ENCODE measurements around the gene CCL19. TPM values are rescaled to one million over a fixed set of nuclear protein-coding genes. Genes with fewer than 3 reads are reported as not detected.

Gene CCL19
- total and polyA plus RNA-seq, 5 experiments from 2014 or later: not detected

DNA sequence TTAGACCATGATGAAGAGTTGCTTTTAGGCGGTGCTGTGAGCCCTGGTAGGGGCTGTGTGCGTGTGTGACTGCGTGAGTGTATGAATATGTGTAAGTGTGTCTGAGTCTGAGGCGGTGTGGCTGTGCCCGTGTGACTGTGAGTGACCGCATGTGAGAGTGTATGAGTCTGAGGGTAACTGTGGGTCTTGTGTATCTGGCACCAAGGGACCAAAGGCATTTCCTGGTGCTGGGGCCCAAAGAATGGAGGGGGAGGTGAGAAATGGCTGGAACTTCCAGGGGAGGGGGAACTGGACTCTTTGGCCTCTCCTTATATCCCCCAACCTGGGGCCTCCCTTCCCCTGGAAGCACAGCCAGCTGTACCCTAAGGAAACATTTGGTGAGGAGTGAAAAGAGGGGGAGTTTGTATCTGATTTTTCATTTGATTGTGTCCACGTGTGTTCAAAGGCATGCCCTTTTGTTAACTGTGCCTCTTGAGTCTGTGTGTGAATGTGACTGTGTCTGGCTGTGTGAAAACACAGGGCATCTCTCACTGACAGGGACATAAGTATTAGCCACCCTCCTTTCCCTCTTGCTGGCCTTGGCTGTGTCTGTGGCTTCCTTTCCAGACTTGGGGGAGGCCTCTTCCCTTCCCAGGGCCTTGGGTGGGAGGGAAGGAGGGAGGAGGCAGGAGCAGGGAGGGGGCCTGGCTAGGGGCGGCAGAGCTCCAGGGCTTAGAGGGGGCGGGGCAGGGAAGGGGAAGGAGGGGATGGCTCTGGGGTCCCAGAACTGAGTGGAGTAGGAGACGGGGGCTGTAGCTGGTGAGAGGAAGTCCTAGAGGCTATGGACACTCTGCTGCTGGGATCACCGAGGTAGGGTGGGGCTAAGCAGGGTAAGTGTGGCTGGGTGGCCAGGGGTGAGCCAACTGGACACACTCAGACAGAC is 37.7 kb downstream of the CCL19 start:
- H3K27ac Mint-ChIP-seq: peak overlapping the region; percentile 23 to 83 (median 54)
- H3K4me1 Mint-ChIP-seq: peaks cover 22 to 42% (median 33%) of the 10 kb centered on the region in 4 donors
- H3K4me3 Mint-ChIP-seq: no peak overlapping the region
- no peaks in the 10 kb centered on the region for H3K9me3 Mint-ChIP-seq
- DNase-seq (no peak), ATAC-seq (no peak)
- peaks cover 0 to 32% (median 6%) of the 10 kb centered on the region in 3 donors for H3K36me3 Mint-ChIP-seq
- POLR2A ChIA-PET: interaction anchor here (1.2 to 1.3 kb wide), 3 partner anchors 9 to 16 kb away, joined by 3 to 7 read pairs (median 4); partner anchors contain the start of genes CCL27 and SIGMAR1
- no peaks in the 10 kb centered on the region for H3K27me3 Mint-ChIP-seq

DNA sequence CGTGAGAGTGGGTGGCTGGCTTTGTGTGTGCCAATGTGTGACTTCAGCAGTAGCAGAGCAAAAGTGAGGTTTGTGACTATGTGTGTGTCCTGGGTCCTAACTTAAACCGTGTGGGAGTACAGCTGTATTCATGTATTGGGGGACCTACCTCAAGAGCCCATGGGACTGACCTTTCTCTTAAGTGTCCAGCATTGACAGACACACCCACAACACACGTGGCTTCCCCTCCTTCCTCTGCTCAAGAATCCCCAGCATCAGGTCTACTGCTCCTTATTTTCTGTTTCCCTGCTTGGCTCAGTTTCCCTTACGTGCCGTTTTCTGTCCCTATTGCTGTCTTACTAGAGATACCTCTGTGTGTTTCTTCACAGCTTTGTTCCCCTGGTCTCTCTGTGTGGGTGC is 38.5 kb downstream of the CCL19 start:
- POLR2A ChIA-PET: interaction anchor here (1.3 kb wide), 2 partner anchors 10 to 12 kb away, joined by 3 to 4 read pairs; partner anchors contain the start of gene CCL27
- Mint-ChIP-seq H3K27ac (peak overlapping the region; percentile 23 to 83 (median 67)), H3K36me3 (peaks cover 0 to 40% (median 6%) of the 10 kb centered on the region in 3 donors), H3K27me3 (no peaks in the 10 kb centered on the region), H3K9me3 (no peaks in the 10 kb centered on the region), H3K4me3 (peak overlapping the region in 1 of 10 donors; percentile 5), H3K4me1 (peaks cover 30 to 50% (median 41%) of the 10 kb centered on the region in 4 donors)
- no peak for ATAC-seq
- DNase-seq: no peak

DNA sequence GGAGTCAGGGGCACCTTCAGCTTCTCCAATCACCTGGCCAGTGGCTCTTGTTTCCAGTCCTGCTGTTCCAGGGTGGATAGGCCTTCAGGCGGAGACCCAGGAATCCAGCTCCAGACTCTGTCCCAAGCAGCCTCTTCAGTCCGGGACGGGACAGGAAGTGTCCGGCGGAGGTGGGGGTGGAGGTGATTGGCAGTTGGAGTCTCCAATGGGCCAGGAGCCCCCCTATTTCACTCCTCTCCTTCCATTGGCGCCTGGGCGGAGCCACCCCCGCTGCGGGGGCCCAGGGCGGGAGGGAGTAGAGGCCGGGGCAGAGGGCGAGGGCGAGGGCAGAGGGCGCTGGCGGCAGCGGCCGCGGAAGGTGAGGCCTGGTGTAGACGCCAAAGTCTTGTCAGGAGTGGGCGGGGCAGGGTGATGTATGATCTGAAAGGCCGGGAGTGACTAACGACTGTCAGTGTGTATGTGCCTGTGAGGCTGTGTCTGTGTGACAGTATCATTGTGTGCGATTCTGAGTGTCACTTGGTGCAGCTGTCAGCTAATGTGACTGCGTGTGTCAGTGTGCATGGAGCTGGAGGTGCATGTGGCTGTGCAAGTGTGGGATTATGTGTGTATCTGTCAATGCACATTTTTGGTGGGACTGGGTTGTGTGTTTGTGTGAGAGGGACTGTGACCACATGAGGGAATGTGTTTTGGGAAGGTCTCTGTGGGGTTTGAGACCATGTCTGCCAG is 39.0 kb downstream of the CCL19 start, which contains the start of gene IL11RA:
IL11RA (plus strand) TSS at position 310 of the 726 bp plus-strand sequence. CDS start 3,033 bp downstream, outside the sequence.
- DNase-seq: no peak
- POLR2A ChIA-PET: interaction anchor here (1.0 to 1.3 kb wide), 3 partner anchors 10 to 14 kb away, joined by 3 to 6 read pairs (median 4); partner anchors contain the start of genes CCL27 and SIGMAR1
- peak within 1 kb of the TSS; percentile 23 to 83 (median 70) for H3K27ac Mint-ChIP-seq
- H3K4me3 Mint-ChIP-seq: peak within 1 kb of the TSS in 3 of 10 donors; percentile 5 to 26 (median 11)
- peaks cover 0 to 40% (median 6%) of the 10 kb centered on the region in 3 donors for H3K36me3 Mint-ChIP-seq
- peak; percentile 32 to 50 for ATAC-seq
- no peaks in the 10 kb centered on the region for H3K9me3 Mint-ChIP-seq
- no peaks in the 10 kb centered on the region for H3K27me3 Mint-ChIP-seq
- peaks cover 35 to 56% (median 46%) of the 10 kb centered on the region in 4 donors for H3K4me1 Mint-ChIP-seq

DNA sequence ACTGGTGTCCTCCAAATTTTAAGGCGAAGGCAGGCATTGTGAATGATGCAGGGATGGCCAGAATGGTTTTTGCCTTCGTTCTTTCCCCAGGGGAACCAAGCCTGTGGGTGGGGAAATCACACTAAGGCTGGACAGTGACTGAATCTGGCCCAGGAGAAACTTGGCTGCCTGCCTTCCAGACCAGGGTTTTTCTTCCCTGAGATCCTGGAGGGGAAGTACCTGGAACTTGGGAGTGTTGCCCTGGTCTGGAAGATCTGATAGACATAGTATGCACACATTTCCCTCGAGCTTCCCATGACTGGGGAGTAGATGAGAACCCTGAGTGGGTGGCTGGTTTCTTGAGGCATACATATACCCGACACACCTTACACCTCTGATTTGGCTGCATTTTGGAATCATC is 39.8 kb downstream of the CCL19 start:
- H3K4me1 Mint-ChIP-seq: peaks cover 40 to 58% (median 48%) of the 10 kb centered on the region in 4 donors
- peak overlapping the region in 6 of 10 donors; percentile 15 to 66 (median 45) for H3K27ac Mint-ChIP-seq
- POLR2A ChIA-PET: interaction anchor here (1.0 kb wide), 1 partner anchor 14 kb away, joined by 6 read pairs; the partner anchor contains the start of gene SIGMAR1
- no peak for ATAC-seq
- no peak for DNase-seq
- peaks cover 0 to 40% (median 6%) of the 10 kb centered on the region in 3 donors for H3K36me3 Mint-ChIP-seq
- H3K9me3 Mint-ChIP-seq: no peaks in the 10 kb centered on the region
- no peaks in the 10 kb centered on the region for H3K27me3 Mint-ChIP-seq
- H3K4me3 Mint-ChIP-seq: no peak overlapping the region

DNA sequence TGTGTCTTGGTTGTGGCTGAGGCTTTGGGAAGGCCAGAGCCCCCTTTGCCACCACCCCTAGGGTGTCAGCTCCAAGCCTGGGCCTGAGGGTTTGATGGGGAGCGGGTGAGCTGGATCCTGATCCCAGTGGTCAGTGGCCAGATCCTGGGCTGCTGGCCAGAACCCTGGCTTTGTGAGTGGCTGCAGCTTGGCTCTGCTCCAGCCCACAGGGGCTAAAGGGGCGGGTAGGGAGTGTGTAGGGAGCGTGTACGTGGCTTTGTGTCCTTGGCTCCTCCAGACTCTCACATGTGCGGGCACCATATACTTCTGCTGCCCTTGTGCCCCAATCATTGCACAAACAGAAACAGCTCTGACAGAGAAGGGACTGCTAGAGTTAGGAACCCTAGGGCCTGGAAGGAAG is 40.3 kb downstream of the CCL19 start:
- peaks cover 0 to 40% (median 6%) of the 10 kb centered on the region in 3 donors for H3K36me3 Mint-ChIP-seq
- POLR2A ChIA-PET: no interaction called here
- H3K4me1 Mint-ChIP-seq: peaks cover 43 to 63% (median 49%) of the 10 kb centered on the region in 4 donors
- H3K27ac Mint-ChIP-seq: peak overlapping the region in 4 of 10 donors; percentile 15 to 66 (median 60)
- no peak for ATAC-seq
- H3K4me3 Mint-ChIP-seq: no peak overlapping the region
- no peak for DNase-seq
- no peaks in the 10 kb centered on the region for H3K9me3 Mint-ChIP-seq
- no peaks in the 10 kb centered on the region for H3K27me3 Mint-ChIP-seq

DNA sequence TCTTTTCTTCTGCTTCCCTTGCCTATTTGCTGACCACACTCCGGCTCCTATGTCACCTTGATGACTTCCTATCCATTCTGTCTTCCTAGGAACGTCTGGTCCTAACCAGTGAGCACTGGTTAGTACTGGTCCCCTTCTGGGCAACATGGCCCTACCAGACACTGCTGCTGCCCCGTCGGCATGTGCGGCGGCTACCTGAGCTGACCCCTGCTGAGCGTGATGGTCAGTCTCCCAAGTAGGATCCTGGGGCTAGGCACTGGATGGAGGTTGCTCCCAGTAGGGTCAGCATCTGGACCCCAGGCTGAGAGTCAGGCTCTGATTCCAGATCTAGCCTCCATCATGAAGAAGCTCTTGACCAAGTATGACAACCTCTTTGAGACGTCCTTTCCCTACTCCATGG is 42.4 kb downstream of the CCL19 start:
- ATAC-seq (no peak), DNase-seq (no peak)
- POLR2A ChIA-PET: interaction anchor here (1.4 to 4.0 kb wide), 4 partner anchors 9 to 16 kb away, joined by 5 to 55 read pairs (median 32); partner anchors contain the start of genes CCL27 and SIGMAR1
- peak overlapping the region in 6 of 10 donors; percentile 28 to 85 (median 67) for H3K27ac Mint-ChIP-seq
- peaks cover 37 to 56% (median 46%) of the 10 kb centered on the region in 4 donors for H3K4me1 Mint-ChIP-seq
- H3K4me3 Mint-ChIP-seq: peak overlapping the region in 8 of 10 donors; percentile 6 to 93 (median 59)
- H3K9me3 Mint-ChIP-seq: no peaks in the 10 kb centered on the region
- peaks cover 0 to 40% (median 6%) of the 10 kb centered on the region in 3 donors for H3K36me3 Mint-ChIP-seq
- H3K27me3 Mint-ChIP-seq: no peaks in the 10 kb centered on the region

DNA sequence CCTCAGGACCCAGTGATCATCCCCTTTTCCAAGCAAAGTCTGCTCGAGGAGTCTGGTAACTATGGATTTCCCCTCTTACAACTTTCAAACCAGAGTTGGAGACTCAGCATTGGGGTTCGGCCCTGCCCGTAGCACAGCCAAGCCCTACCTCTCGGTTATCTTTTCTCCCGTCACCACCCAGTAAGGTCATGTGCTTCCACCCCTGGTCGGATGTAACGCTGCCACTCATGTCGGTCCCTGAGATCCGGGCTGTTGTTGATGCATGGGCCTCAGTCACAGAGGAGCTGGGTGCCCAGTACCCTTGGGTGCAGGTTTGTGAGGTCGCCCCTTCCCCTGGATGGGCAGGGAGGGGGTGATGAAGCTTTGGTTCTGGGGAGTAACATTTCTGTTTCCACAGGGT is 43.4 kb downstream of the CCL19 start:
- no peak for DNase-seq
- no peaks in the 10 kb centered on the region for H3K9me3 Mint-ChIP-seq
- no peaks in the 10 kb centered on the region for H3K27me3 Mint-ChIP-seq
- H3K4me3 Mint-ChIP-seq: peak overlapping the region; percentile 91 to 96 (median 93)
- ATAC-seq: no peak
- H3K36me3 Mint-ChIP-seq: peaks cover 0 to 40% (median 6%) of the 10 kb centered on the region in 3 donors
- POLR2A ChIA-PET: interaction anchor here (1.4 to 4.1 kb wide), 7 partner anchors 10 to 36 kb away, joined by 5 to 55 read pairs (median 19); partner anchors contain the start of genes CCL27, RPP25L and SIGMAR1
- H3K27ac Mint-ChIP-seq: peak overlapping the region; percentile 85 to 95 (median 92)
- H3K4me1 Mint-ChIP-seq: peaks cover 28 to 49% (median 38%) of the 10 kb centered on the region in 4 donors

DNA sequence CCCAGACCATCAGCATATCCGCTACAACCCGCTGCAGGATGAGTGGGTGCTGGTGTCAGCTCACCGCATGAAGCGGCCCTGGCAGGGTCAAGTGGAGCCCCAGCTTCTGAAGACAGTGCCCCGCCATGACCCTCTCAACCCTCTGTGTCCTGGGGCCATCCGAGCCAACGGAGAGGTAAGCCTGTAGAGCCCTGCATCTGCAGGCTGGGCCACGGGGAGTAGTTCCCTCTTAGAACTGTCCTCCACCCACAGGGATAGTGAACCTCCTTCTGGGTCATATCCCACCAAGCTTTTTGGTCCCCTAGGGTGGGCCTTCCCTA is 44.0 kb downstream of the CCL19 start:
- H3K4me1 Mint-ChIP-seq: peaks cover 24 to 43% (median 32%) of the 10 kb centered on the region in 4 donors
- H3K27ac Mint-ChIP-seq: peak overlapping the region; percentile 85 to 95 (median 92)
- H3K9me3 Mint-ChIP-seq: no peaks in the 10 kb centered on the region
- ATAC-seq: no peak
- no peak for DNase-seq
- H3K27me3 Mint-ChIP-seq: no peaks in the 10 kb centered on the region
- H3K4me3 Mint-ChIP-seq: peak overlapping the region; percentile 91 to 96 (median 93)
- peaks cover 0 to 40% (median 6%) of the 10 kb centered on the region in 3 donors for H3K36me3 Mint-ChIP-seq
- POLR2A ChIA-PET: interaction anchor here (0.5 to 4.1 kb wide), 13 partner anchors 9 to 601 kb away, joined by 3 to 55 read pairs (median 8); partner anchors contain the start of genes CCL27, DCTN3, RPP25L and SIGMAR1

DNA sequence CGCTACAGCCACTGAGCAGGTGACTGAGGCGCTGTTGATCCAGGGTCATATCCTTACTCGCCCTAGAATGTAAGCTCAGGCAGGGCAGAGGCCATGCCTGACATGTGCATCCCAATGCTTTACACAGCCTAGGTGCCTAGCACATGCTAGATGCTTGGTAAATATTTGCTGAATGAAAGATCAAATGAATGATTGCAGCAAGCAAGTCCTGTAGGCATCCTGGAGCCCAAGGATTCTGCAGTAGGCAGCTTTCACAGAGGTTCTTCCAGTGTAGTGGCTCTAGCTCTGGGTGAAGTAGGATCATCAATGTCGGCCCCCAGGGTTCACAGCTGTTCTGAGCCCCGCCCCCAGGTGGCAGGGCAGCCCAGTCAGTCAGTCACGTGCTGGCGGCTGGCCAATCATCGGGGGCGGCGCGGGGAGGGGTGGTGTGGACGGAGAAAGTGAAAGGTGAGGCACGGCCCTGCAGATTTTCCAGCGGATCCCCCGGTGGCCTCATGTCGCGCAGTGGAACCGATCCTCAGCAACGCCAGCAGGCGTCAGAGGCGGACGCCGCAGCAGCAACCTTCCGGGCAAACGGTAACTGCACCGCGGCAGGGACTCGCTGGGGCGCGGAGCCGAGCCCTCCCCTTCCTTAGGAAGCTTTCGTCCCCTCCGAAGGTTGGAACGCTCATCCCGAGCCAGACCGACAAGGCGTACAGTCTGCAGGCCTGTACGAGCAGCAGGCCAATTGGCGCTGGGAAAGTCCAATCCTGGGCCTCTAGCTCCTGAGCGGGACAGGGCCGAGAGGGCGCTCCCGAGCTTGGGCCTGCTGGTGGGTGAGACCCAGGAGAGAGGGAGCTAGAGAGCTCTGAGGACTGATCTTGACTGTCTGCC is 44.6 kb downstream of the CCL19 start, which contains the start of gene GALT:
GALT (plus strand) TSS at position 465 of the 873 bp plus-strand sequence; CDS start at position 495, 30 bp downstream.
- POLR2A ChIA-PET: interaction anchor here (0.5 to 4.1 kb wide), 17 partner anchors 9 to 601 kb away, joined by 3 to 55 read pairs (median 5); partner anchors contain the start of genes ARID3C, CCL27, DCTN3 and ENHO
- peak; percentile 89 to 90 for ATAC-seq
- H3K4me1 Mint-ChIP-seq: peaks cover 24 to 42% (median 31%) of the 10 kb centered on the region in 4 donors
- H3K36me3 Mint-ChIP-seq: peaks cover 0 to 36% (median 6%) of the 10 kb centered on the region in 3 donors
- peak; percentile 87 to 98 (median 94) for DNase-seq
- H3K27me3 Mint-ChIP-seq: no peaks in the 10 kb centered on the region
- peak within 1 kb of the TSS; percentile 91 to 96 (median 93) for H3K4me3 Mint-ChIP-seq
- H3K9me3 Mint-ChIP-seq: no peaks in the 10 kb centered on the region
- peak within 1 kb of the TSS; percentile 85 to 95 (median 92) for H3K27ac Mint-ChIP-seq

DNA sequence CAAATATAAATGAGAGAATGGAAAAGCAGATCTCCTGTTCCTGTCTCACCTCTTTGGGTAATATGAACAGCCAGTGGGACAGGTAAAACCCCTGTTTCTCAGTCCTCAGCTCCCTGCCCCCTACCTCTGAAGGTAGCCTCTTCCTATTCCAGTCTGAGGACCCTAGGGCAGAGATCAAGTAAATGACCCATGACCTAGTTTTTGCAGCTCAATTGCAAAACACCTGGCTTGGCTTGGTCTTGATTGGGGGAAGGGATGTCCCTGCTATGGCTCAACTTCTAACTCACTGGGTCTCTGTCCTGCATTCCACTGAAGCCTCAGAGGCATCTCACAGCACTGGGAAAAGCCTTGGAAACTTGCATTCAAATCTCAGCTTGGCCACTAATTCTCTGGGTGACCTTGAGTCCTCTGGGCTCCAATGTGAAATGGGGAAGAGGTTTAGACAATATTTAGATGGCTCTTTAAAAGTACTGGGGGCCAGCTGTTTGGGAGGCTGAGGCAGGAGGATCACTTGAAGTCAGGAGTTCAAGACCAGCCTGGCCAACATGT is 46.2 kb downstream of the CCL19 start:
- peaks cover 24 to 38% (median 31%) of the 10 kb centered on the region in 4 donors for H3K4me1 Mint-ChIP-seq
- H3K36me3 Mint-ChIP-seq: peaks cover 0 to 21% (median 6%) of the 10 kb centered on the region in 3 donors
- H3K27me3 Mint-ChIP-seq: no peaks in the 10 kb centered on the region
- no peak for ATAC-seq
- H3K27ac Mint-ChIP-seq: peak overlapping the region in 1 of 10 donors; percentile 86
- peak overlapping the region in 2 of 10 donors; percentile 15 to 42 for H3K4me3 Mint-ChIP-seq
- no peaks in the 10 kb centered on the region for H3K9me3 Mint-ChIP-seq
- DNase-seq: no peak
- POLR2A ChIA-PET: interaction anchor here (0.6 to 4.1 kb wide), 6 partner anchors 15 to 122 kb away, joined by 3 to 17 read pairs (median 4); partner anchors contain the start of genes ARID3C, DCTN3, ENHO and RPP25L

All from naive thymus-derived CD8-positive, alpha-beta T cell (primary cell).